ENCODE measurements around the gene CCBE1. TPM values are rescaled to one million over a fixed set of nuclear protein-coding genes. Genes with fewer than 3 reads are reported as not detected.

CCBE1 gene
- polyA plus RNA-seq, 1 of the 3 experiments (the other 2 are of a cell fraction): 5.0 TPM

DNA sequence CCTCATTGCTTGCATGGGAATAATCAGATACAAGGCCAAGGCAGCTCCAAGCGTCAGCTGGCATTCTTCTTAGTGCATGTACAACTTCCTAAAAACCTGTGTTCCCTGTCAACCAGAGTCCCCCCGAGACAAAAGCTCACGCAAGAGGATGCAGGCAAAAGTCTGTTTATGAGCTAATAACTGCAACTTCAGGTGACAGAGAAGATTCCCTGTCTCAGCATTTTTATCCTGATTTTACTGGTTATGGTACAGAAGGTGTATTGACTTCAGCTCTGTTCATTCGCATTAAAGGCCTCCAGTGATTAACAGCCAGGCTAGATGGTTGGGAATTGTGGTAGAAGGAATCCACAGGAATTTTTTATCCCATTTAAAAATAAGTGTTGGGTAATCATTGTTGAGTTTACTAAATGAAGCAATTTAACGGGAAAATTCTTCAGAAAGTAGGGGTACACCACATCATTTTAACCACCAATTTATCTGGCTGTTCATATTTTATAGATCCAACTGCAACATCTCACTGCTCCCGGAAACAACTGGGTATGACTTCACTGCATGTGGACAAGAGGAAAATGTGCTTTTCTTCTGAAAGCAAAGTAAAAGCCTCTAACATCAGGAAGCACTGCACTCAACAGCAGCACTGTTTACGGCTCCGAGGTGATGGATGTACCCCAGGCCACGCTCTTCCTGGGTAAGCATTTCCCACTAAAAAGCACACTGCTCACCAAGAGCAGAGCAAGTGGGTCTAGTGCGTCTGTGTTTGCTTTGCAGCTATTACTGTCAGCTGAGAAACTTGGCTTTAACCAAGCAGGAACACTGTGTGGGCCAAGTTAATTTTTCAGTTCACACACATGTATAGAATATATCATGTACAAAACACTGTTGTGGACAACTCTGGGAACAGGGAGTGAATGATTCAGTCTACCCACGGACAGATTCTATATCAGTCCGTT is 31.9 kb downstream of the CCBE1 start (continued):
- TF ChIP-seq, protein P1, sequence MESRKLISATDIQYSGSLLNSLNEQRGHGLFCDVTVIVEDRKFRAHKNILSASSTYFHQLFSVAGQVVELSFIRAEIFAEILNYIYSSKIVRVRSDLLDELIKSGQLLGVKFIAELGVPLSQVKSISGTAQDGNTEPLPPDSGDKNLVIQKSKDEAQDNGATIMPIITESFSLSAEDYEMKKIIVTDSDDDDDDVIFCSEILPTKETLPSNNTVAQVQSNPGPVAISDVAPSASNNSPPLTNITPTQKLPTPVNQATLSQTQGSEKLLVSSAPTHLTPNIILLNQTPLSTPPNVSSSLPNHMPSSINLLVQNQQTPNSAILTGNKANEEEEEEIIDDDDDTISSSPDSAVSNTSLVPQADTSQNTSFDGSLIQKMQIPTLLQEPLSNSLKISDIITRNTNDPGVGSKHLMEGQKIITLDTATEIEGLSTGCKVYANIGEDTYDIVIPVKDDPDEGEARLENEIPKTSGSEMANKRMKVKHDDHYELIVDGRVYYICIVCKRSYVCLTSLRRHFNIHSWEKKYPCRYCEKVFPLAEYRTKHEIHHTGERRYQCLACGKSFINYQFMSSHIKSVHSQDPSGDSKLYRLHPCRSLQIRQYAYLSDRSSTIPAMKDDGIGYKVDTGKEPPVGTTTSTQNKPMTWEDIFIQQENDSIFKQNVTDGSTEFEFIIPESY (IDR thresholded peaks at IDR 0.05; ENCODE audit: borderline replicate concordance, low read depth): no peak

DNA sequence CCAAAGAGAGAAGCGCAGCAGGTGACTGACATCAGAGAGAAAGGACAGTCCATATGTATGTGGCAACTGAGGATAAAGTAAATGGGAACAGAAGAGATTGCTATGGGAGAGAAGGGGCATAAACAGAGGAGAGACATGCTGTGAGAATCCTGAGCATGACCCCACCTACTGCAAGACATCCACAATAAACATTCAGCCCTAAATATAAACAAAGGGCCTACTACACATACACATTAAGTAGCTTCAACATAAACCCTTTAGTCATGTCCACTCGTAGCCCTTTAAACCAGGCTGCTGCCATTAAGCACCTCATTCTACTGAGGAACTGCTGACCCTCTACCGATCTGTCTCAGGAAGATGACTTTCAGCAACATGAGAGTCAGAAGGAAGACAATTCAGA is 32.9 kb downstream of the CCBE1 start:
- POLR2A ChIA-PET: no interaction called here
- CTCF ChIA-PET: no interaction called here
- Histone ChIP-seq H3K4me2 (no peak overlapping the region), H3K9me3 (no peaks in the 10 kb centered on the region), H3K9ac (no peak overlapping the region), H3K27ac (ENCODE audit: low read depth in 2 of 2, low read length in 1 of 2) (no peak overlapping the region), H3K27me3 (ENCODE audit: insufficient read depth) (no peaks in the 10 kb centered on the region), H4K20me1 (ENCODE audit: insufficient read depth) (no peaks in the 10 kb centered on the region), H3K9me2 (no peaks in the 10 kb centered on the region), H3F3A (replicated peaks; ENCODE audit: insufficient read depth) (peaks cover 3% of the 10 kb centered on the region), H3K36me3 (replicated peaks in 1 of 2; ENCODE audit: control insufficient read depth in 1 of 2, insufficient read depth in 2 of 2, low read length in 1 of 2) (no peaks in the 10 kb centered on the region), H3K4me3 (ENCODE audit: low read depth in 2 of 2, low read length in 1 of 2) (no peak overlapping the region), H2AFZ (ENCODE audit: low read depth) (no peak overlapping the region), H3K79me2 (ENCODE audit: insufficient read depth) (no peaks in the 10 kb centered on the region), H3K4me1 (ENCODE audit: control insufficient read depth in 1 of 2, insufficient read depth in 2 of 2, low read depth in 1 of 2, low read length in 1 of 2) (no peaks in the 10 kb centered on the region)
- TF ChIP-seq YY1 (IDR thresholded peaks at IDR 0.05; ENCODE audit: low read depth) (no peak), MXI1 (IDR thresholded peaks at IDR 0.05; ENCODE audit: low read depth, low read length) (no peak), EP300 (IDR thresholded peaks at IDR 0.05; ENCODE audit: borderline replicate concordance in 1 of 2, low read depth in 1 of 2, low read length in 1 of 2) (no peak), RAD21 (IDR thresholded peaks at IDR 0.05; ENCODE audit: low read length) (no peak), NFIC (IDR thresholded peaks at IDR 0.05; ENCODE audit: borderline replicate concordance) (no peak), FOXJ3 (CRISPR knock-in tag; IDR thresholded peaks at IDR 0.05) (no peak), SMC3 (IDR thresholded peaks at IDR 0.05; ENCODE audit: low read depth, low read length) (no peak), FOXM1 (IDR thresholded peaks at IDR 0.05; ENCODE audit: low read depth) (no peak), MEF2A (IDR thresholded peaks at IDR 0.05; ENCODE audit: borderline replicate concordance, low read depth) (no peak), RCOR1 (IDR thresholded peaks at IDR 0.05; ENCODE audit: low read length) (no peak)
- TF ChIP-seq, protein P2, sequence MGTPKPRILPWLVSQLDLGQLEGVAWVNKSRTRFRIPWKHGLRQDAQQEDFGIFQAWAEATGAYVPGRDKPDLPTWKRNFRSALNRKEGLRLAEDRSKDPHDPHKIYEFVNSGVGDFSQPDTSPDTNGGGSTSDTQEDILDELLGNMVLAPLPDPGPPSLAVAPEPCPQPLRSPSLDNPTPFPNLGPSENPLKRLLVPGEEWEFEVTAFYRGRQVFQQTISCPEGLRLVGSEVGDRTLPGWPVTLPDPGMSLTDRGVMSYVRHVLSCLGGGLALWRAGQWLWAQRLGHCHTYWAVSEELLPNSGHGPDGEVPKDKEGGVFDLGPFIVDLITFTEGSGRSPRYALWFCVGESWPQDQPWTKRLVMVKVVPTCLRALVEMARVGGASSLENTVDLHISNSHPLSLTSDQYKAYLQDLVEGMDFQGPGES (IDR thresholded peaks at IDR 0.05; ENCODE audit: low read depth, low read length): no peak
- TF ChIP-seq, protein P3, sequence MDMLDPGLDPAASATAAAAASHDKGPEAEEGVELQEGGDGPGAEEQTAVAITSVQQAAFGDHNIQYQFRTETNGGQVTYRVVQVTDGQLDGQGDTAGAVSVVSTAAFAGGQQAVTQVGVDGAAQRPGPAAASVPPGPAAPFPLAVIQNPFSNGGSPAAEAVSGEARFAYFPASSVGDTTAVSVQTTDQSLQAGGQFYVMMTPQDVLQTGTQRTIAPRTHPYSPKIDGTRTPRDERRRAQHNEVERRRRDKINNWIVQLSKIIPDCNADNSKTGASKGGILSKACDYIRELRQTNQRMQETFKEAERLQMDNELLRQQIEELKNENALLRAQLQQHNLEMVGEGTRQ (IDR thresholded peaks at IDR 0.05; ENCODE audit: borderline replicate concordance, low read depth, low read length): no peak
- TF ChIP-seq, protein P4, sequence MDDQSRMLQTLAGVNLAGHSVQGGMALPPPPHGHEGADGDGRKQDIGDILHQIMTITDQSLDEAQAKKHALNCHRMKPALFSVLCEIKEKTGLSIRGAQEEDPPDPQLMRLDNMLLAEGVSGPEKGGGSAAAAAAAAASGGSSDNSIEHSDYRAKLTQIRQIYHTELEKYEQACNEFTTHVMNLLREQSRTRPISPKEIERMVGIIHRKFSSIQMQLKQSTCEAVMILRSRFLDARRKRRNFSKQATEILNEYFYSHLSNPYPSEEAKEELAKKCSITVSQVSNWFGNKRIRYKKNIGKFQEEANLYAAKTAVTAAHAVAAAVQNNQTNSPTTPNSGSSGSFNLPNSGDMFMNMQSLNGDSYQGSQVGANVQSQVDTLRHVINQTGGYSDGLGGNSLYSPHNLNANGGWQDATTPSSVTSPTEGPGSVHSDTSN (IDR thresholded peaks at IDR 0.05): no peak
- WGBS (ENCODE audit: low lambda C conversion rate): 89% methylated on average over 3 of the region's 3 CpGs
- DNase-seq: no peak
